Measurements from ENCODE around the gene TNFRSF6B. TPM values are rescaled to one million over a fixed set of nuclear protein-coding genes. Genes with fewer than 3 reads are reported as not detected.

The TNFRSF6B gene
- total RNA-seq, 1 donor, result 0.36 TPM

- DNase-seq (ENCODE audit: low read depth), result no peak
- TF ChIP-seq, protein P1, sequence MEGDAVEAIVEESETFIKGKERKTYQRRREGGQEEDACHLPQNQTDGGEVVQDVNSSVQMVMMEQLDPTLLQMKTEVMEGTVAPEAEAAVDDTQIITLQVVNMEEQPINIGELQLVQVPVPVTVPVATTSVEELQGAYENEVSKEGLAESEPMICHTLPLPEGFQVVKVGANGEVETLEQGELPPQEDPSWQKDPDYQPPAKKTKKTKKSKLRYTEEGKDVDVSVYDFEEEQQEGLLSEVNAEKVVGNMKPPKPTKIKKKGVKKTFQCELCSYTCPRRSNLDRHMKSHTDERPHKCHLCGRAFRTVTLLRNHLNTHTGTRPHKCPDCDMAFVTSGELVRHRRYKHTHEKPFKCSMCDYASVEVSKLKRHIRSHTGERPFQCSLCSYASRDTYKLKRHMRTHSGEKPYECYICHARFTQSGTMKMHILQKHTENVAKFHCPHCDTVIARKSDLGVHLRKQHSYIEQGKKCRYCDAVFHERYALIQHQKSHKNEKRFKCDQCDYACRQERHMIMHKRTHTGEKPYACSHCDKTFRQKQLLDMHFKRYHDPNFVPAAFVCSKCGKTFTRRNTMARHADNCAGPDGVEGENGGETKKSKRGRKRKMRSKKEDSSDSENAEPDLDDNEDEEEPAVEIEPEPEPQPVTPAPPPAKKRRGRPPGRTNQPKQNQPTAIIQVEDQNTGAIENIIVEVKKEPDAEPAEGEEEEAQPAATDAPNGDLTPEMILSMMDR (IDR thresholded peaks at IDR 0.05; ENCODE audit: insufficient read depth, low read length), result no peak
- no peak overlapping the region for H3K4me3 ChIP-seq (ENCODE audit: low read depth, low read length)
Observed at GRCh38 chr20:63690898-63691710, 5.3 kb upstream of the TNFRSF6B start.

DNA sequence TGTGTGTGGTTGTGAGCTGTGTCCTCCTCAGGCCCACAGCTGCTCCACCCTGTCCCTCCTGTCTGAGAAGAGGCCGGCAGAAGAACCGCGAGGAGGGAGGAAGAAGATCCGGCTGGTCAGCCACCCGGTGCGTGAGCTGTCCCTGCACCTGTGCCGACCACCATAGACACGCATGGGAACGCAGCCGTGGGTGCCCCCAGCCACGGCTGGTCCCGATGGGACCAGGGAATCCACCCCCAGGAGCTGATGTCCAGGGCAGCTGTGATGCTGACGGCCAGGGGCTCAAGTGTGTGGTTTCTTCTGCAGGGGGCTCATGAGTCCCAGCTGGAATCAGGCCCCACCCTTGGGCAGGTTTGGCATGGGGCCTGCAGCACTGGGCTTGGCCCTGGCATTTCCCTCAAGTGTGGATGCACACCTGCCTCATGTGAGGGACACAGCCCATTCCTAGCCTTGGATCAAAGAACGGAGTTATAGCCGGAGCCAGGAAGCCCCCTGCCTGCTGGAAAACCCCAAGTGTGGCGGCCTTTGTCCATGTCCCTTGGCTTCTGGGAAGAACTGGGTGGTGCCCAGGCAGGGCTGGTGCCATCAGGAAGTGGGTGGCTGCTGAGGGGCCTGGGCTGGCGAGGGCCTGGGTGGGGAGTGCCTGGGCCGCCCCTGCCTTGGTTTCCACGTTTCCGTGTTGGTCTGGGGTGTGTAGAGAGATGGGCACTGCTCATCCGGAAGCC is 4.6 kb upstream of the TNFRSF6B start:
- H3K4me3 ChIP-seq (ENCODE audit: low read depth, low read length), result no peak overlapping the region
- TF ChIP-seq, protein P1 (IDR thresholded peaks at IDR 0.05; ENCODE audit: insufficient read depth, low read length), result no peak
- DNase-seq (ENCODE audit: low read depth), result no peak

DNA sequence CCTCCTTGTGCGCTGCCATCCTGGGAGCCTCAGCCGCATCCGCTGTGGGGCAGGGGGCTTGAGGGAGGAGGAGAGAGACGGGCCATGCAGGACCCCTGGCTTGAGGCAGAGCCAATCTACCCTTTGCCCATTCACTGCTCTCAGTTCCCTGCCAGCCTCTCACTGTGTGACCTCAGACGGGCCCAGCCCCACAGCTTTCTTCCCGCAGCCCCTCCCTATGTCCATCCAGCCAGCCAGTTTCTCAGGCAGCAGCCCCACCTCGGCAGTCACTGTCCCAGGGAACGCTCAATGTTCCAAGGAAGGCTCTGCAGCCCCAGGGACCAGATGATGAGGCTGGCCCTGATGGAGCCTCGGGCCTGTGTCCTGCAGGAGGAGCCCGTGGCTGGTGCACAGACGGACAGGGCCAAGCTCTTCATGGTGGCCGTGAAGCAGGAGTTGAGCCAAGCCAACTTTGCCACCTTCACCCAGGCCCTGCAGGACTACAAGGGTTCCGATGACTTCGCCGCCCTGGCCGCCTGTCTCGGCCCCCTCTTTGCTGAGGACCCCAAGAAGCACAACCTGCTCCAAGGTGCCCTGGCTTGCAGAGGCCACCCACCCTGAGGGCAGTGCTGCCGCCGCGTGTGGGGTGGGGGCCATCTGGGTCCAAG is 3.9 kb upstream of the TNFRSF6B start:
- DNase-seq (ENCODE audit: low read depth), result peak; percentile 13
- H3K4me3 ChIP-seq (ENCODE audit: low read depth, low read length), result no peak overlapping the region
- TF ChIP-seq, protein P1 (IDR thresholded peaks at IDR 0.05; ENCODE audit: insufficient read depth, low read length), result peak; percentile 17

DNA sequence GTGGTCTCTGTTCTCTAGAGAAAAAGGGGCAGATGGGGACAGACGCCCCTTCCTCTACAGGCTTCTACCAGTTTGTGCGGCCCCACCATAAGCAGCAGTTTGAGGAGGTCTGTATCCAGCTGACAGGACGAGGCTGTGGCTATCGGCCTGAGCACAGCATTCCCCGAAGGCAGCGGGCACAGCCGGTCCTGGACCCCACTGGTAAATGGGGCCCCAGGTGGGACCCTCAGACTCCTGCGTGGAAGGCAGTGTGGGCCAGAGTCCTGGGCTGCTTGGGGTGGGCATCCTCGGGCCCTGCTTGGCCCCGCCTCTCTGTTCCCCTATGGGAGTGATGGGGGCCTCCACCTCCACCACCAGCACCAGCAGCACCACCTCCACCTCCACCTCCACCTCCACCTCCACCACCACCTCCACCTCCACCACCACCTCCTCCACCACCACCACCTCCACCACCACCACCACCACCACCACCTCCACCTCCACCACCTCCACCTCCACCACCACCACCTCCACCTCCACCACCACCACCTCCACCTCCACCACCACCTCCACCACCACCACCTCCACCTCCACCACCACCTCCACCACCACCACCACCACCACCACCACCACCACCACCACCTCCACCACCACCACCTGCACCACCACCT is 3.2 kb upstream of the TNFRSF6B start:
- no peak overlapping the region for H3K4me3 ChIP-seq (ENCODE audit: low read depth, low read length)
- TF ChIP-seq, protein P1 (IDR thresholded peaks at IDR 0.05; ENCODE audit: insufficient read depth, low read length), result no peak
- no peak for DNase-seq (ENCODE audit: low read depth)

- TF ChIP-seq, protein P1 (IDR thresholded peaks at IDR 0.05; ENCODE audit: insufficient read depth, low read length), result no peak
- no peak overlapping the region for H3K4me3 ChIP-seq (ENCODE audit: low read depth, low read length)
- no peak for DNase-seq (ENCODE audit: low read depth)
Observed at GRCh38 chr20:63693733-63694583, 2.5 kb upstream of the TNFRSF6B start.
